NCI-H1694 (cell line): ENCODE measurements around the gene ERMP1.

Experiments
- DNase-seq: peaks from one replicate; lab custom pipeline; 2025; lab: John Stamatoyannopoulos, UW

ERMP1 gene

GRCh38 chr9:5854063-5854790 lies 21.3 kb upstream of the ERMP1 start:
- DNase-seq, result no peak

DNA sequence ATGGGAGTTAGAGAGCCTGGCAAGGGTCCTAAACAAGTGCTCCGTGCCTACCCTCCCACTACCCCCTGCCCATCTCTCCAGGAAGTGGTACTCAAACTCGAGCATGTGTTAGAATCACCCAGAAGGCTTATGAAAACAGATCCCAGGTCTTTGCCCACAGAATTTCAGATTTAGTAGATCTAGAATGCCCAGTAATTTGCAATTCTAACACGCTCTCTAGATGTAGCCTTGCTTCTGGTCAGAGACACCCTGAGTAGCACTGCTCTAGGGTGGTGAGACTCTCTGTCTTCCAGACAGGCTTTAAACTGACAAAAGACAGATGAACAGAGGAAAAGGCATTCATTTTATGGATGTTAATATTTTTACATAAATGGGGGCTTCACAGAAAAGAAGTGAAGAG lies 20.7 kb upstream of the ERMP1 start:
- DNase-seq, result no peak

GRCh38 chr9:5852987-5853386 lies 20.1 kb upstream of the ERMP1 start:
- no peak for DNase-seq

- no peak for DNase-seq
Observed at GRCh38 chr9:5851445-5851844, 18.5 kb upstream of the ERMP1 start.

GRCh38 chr9:5850724-5851122 lies 17.8 kb upstream of the ERMP1 start:
- no peak for DNase-seq

GRCh38 chr9:5848372-5848882 lies 15.5 kb upstream of the ERMP1 start:
- no peak for DNase-seq

GRCh38 chr9:5846501-5846921 lies 13.6 kb upstream of the ERMP1 start:
- no peak for DNase-seq

- DNase-seq, result no peak
Observed at GRCh38 chr9:5846096-5846495, 13.2 kb upstream of the ERMP1 start.

- no peak for DNase-seq
Observed at GRCh38 chr9:5845157-5845531, 12.2 kb upstream of the ERMP1 start.

DNA sequence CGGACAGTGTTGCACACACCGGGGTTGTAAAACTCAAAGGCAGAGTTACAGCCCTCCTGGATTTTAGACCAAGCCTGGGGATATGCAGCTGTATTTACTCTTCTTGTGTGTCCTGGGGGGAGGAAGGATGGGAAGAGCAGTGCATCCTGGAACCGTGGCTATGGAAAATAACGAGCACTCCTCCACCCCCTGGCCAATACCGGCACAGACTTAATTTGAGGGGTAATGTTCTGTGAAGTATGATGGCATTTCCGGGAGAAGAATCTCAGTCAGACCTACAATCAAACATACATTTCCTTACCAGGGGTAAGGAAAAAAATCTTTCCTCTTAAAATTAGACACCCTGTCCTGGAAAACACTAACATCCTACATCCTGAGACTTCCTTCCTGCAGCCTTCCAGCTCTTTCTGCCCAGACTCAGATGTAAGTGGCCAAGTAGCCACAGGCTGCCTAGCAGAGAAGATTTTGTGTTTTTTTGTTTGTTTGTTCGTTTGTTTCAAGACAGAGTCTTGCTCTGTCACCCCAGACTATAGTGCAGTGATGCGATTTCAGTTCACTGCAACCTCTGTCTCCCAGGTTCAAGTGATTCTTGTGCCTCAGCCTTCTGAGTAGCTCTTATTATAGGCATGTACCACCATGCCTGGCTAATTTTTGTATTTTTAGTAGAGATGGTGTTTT lies 11.0 kb upstream of the ERMP1 start:
- no peak for DNase-seq

GRCh38 chr9:5842929-5843793 lies 10.2 kb upstream of the ERMP1 start:
- no peak for DNase-seq

- DNase-seq, result no peak
Observed at GRCh38 chr9:5841771-5842573, 9.1 kb upstream of the ERMP1 start.

DNA sequence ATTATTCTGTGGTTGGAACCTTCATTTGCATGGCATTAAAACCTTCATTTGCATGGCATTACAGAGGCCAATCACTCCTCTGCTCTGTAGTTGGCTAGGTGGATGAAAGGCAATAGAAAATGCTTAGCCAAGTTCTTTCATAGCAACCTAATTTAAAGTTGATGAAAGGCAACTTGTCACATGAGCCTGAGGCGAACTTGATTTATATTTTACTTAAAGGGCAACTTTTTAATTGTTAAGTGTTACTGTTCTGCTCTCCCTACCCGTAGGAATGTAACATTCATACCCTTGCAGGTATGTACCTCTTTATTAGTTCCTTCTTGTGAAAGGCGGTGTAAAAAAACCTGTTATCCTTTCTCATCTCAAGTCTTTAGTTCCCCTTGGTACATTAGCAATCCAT lies 7.9 kb upstream of the ERMP1 start:
- no peak for DNase-seq

DNA sequence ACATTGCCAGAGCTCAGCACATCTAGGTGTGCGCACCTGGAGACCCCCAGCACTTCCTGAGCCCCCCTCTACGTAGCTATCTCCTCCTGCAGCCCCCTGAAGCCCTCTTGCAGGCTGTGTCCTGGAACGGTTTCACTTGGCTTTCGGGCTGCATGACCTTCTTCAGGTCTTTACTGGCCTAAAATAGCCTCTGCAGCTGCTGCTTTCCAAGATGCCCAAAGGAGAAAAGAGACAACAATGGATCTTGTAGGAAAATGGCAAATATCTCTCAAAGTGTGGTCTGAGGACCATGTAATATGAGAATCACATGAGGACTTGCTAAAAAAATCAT lies 6.6 kb upstream of the ERMP1 start:
- no peak for DNase-seq

GRCh38 chr9:5838884-5839571 lies 6.1 kb upstream of the ERMP1 start:
- no peak for DNase-seq

- no peak for DNase-seq
Observed at GRCh38 chr9:5835808-5836207, 2.9 kb upstream of the ERMP1 start.

DNA sequence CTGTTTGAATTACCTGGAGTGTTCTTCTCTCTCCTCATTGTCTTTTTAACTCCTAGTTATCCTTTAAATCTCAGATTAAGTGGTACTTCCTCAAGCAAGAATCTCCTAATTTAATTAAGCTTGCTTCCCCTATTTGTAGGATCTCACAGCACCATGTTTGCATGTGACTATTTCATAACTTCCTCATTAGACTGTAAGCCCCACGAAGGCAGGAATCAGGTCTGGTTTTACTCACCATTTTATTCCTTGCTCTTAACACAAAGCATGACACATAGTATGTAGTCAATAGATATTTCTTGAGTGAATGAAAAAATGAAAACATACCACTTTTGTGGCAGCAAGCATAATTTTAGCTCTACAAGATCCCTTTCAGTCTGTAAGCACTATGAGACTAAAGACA lies 1.3 kb upstream of the ERMP1 start:
- DNase-seq, result no peak

DNA sequence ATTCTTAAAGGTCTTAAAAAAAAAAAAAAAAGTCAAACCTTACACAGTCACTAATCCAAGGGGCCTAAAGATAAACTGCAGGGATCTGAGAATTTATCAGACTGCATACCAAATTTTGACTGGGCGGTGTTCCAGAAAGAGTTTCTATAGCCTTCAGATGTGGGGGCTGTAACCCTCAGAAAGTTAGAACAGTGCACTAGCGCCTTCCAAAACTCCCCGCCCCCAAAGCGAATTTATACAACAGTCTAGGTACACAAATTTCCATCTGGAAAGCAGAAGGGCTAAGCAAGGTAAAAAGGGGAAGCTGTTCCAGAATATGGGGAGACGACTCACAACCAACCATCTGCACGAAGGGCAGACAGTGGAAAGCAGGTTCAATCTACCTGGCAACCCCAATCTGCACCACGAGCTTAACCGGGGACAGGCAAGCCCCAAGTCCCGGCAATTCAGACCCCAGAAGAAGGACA lies 813 bp downstream of the ERMP1 start:
- DNase-seq, result no peak

- no peak for DNase-seq
Observed at GRCh38 chr9:5825895-5826622, 6.9 kb downstream of the ERMP1 start.

GRCh38 chr9:5825223-5825622 lies 7.7 kb downstream of the ERMP1 start:
- DNase-seq, result no peak

GRCh38 chr9:5820425-5820824 lies 12.5 kb downstream of the ERMP1 start:
- DNase-seq, result no peak
